Progenitor cell of endocrine pancreas (in vitro differentiated cells): ENCODE results near the gene HYAL1. TPM values are rescaled to one million over a fixed set of nuclear protein-coding genes. Genes with fewer than 3 reads are reported as not detected.
"Not testable (repeated sequence)": the region's sequence is repeated elsewhere in the genome, so short reads cannot be mapped to it uniquely, and the experiment has no call there.

Experiments used
- DNase-seq: peaks from one replicate; pipeline ENCODE4 v3.0.0; 2021; ENCODE audit warnings: low spot score; ENCODE audit not compliant: unreplicated experiment
- H3K27ac Mint-ChIP-seq: 2 replicates; pipeline ENCODE4 v1.8.0; 2021; ENCODE audit warnings: mild to moderate bottlenecking, moderate library complexity, mixed read lengths
- H3K27me3 Mint-ChIP-seq: 2 replicates; pipeline ENCODE4 v1.8.0; 2021; ENCODE audit warnings: mixed read lengths
- H3K36me3 Mint-ChIP-seq: 2 replicates; pipeline ENCODE4 v1.8.0; 2022; ENCODE audit warnings: mixed read lengths; ENCODE audit not compliant: insufficient read depth
- H3K4me1 Mint-ChIP-seq: 2 replicates; pipeline ENCODE4 v1.8.0; 2021; ENCODE audit warnings: low read depth, mixed read lengths
- H3K4me3 Mint-ChIP-seq: 2 replicates; pipeline ENCODE4 v1.8.0; 2021; ENCODE audit warnings: low read depth, mild to moderate bottlenecking, moderate library complexity, mixed read lengths
- H3K9me3 Mint-ChIP-seq: 2 replicates; pipeline ENCODE4 v1.8.0; 2021; ENCODE audit warnings: low read depth, mixed read lengths
- total RNA-seq: library from RNA; stranded (reverse); gene quantifications from 2 replicates; pipeline ENCODE4 v1.2.1, GENCODE V29; 2021
- TF ChIP-seq, protein P1 (sequence below): fragments of 200-600 bp; sonication (generic); IDR thresholded peaks from one replicate; pipeline ENCODE4 v1.5.0; 2021; ENCODE audit warnings: antibody characterized with exemption, mild to moderate bottlenecking; ENCODE audit not compliant: unreplicated experiment

The HYAL1 gene
- total RNA-seq, 1 donor from 2014 or later = 3.1 TPM

DNA sequence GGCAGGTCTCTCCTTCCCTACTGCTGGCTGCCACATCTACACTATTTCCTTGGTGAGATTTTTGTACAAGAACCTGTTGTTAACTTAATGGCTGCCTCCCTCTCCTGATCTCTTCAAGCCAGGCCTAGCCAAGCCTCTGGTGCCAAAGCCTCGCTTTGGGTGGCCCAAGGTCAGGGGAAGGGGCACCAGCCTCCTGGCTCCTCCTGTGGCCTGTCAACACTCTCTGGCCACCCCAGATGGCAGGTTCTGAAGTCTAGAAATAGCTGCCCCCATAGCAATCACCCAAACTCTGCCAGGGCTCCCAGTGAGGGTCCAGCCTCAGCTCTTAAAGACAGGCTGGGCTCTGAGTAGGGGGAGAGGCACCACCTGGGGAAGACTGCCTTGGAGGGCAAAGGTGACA is 16.1 kb downstream of the HYAL1 start:
- Mint-ChIP-seq H3K27me3 (peaks cover 1% of the 10 kb centered on the region), H3K36me3 (no peaks in the 10 kb centered on the region), H3K4me1 (peaks cover 6% of the 10 kb centered on the region), H3K4me3 (no peak overlapping the region), H3K9me3 (no peaks in the 10 kb centered on the region), H3K27ac (no peak overlapping the region)
- TF ChIP-seq, protein P1, sequence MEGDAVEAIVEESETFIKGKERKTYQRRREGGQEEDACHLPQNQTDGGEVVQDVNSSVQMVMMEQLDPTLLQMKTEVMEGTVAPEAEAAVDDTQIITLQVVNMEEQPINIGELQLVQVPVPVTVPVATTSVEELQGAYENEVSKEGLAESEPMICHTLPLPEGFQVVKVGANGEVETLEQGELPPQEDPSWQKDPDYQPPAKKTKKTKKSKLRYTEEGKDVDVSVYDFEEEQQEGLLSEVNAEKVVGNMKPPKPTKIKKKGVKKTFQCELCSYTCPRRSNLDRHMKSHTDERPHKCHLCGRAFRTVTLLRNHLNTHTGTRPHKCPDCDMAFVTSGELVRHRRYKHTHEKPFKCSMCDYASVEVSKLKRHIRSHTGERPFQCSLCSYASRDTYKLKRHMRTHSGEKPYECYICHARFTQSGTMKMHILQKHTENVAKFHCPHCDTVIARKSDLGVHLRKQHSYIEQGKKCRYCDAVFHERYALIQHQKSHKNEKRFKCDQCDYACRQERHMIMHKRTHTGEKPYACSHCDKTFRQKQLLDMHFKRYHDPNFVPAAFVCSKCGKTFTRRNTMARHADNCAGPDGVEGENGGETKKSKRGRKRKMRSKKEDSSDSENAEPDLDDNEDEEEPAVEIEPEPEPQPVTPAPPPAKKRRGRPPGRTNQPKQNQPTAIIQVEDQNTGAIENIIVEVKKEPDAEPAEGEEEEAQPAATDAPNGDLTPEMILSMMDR = no peak
- DNase-seq = no peak

GRCh38 chr3:50286322-50287227 is 16.8 kb downstream of the HYAL1 start:
- H3K27ac Mint-ChIP-seq = no peak overlapping the region
- TF ChIP-seq, protein P1 = no peak
- no peaks in the 10 kb centered on the region for H3K9me3 Mint-ChIP-seq
- H3K4me1 Mint-ChIP-seq = peaks cover 6% of the 10 kb centered on the region
- H3K27me3 Mint-ChIP-seq = peaks cover 2% of the 10 kb centered on the region
- H3K4me3 Mint-ChIP-seq = no peak overlapping the region
- no peak for DNase-seq
- H3K36me3 Mint-ChIP-seq = no peaks in the 10 kb centered on the region

DNA sequence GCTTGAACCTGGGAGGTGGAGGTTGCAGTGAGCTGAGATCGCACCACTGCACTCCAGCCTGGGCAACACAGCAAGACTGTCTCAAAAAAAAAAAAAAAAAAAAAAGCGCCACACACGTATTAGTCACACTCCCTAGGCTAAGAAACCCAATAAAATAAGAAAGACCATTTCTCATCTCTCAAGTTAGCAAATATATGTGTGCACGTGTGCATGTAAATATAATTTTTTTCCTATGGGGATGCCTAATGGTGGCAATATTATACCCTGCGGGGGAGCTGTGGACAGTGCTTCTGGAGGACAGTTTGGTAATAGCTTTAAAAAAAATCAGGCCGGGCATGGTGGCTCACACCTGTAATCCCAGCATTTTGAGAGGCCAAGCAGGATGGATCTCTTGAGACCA is 19.3 kb downstream of the HYAL1 start:
- H3K4me3 Mint-ChIP-seq, H3K27ac Mint-ChIP-seq, H3K27me3 Mint-ChIP-seq, H3K36me3 Mint-ChIP-seq, H3K9me3 Mint-ChIP-seq, H3K4me1 Mint-ChIP-seq, DNase-seq: not testable (repeated sequence)

DNA sequence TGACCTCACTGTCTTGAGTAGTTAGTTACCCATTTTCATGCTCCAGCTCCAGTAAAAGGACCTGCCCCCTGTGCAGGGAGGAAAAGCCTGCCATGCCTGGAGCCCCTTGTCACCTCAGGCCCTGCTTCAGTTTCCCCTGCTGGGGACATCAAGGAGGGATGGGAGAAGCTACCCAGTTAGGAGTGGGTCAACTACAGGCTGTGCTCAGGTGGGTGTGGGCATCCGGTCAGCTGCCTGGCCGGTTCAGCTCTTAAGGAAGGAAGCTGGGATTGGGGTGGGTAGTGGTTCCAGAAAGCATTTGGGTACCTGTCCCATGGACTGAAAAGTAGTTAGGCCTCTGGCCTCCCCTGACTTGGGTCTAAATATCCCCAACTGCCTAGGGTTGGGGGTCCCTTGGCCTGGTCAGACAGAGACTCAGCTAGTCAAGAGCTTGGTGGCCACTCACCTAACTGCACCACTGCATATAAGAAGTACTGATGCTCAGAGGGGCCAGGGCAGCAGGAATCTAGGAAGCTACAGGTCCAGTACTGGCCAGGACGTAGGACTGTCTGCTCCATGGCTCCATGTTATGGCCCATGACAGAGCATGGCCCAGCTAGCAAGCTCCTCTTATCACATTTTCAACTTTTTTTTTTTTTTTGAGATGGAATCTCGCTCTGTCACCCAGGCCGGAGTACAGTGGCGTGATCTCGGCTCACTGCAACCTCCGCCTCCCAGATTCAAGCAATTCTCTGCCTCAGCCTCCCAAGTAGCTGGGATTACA is 23.9 kb downstream of the HYAL1 start:
- no peak for DNase-seq
- no peak overlapping the region for H3K4me3 Mint-ChIP-seq
- peaks cover 44% of the 10 kb centered on the region for H3K27me3 Mint-ChIP-seq
- TF ChIP-seq, protein P1 = no peak
- H3K9me3 Mint-ChIP-seq = no peaks in the 10 kb centered on the region
- H3K4me1 Mint-ChIP-seq = peaks cover 2% of the 10 kb centered on the region
- H3K36me3 Mint-ChIP-seq = peaks cover 1% of the 10 kb centered on the region
- no peak overlapping the region for H3K27ac Mint-ChIP-seq

- Mint-ChIP-seq H3K4me3 (no peak within 1 kb of the TSS), H3K27ac (no peak within 1 kb of the TSS), H3K36me3 (peaks cover 5% of the 10 kb centered on the region), H3K27me3 (peaks cover 49% of the 10 kb centered on the region), H3K9me3 (no peaks in the 10 kb centered on the region), H3K4me1 (peaks cover 5% of the 10 kb centered on the region)
- no peak for DNase-seq
- TF ChIP-seq, protein P1 = no peak
Observed at GRCh38 chr3:50278880-50279224, 24.5 kb downstream of the HYAL1 start, which contains the start of gene LSMEM2. Gene LSMEM2 (plus strand): TSS chr3:50279087. CDS start chr3:50279114, 27 bp downstream.
